NCI-H187 treated with DMSO at 0.1 percent for 48 hours (cell line): ENCODE measurements around the gene TACC3.

ENCODE experiments used
- DNase-seq: peaks from one replicate; lab custom pipeline; 2025; lab: John Stamatoyannopoulos, UW

TACC3 gene

GRCh38 chr4:1746919-1747602, 25.7 kb downstream of the TACC3 start:
- no peak for DNase-seq

GRCh38 chr4:1747603-1747967, 26.3 kb downstream of the TACC3 start:
- DNase-seq: no peak

GRCh38 chr4:1748465-1748995, 27.2 kb downstream of the TACC3 start:
- peak; percentile 9 for DNase-seq

- no peak for DNase-seq
Observed at GRCh38 chr4:1749370-1749769, 28.0 kb downstream of the TACC3 start.

- no peak for DNase-seq
Observed at GRCh38 chr4:1749826-1750225, 28.5 kb downstream of the TACC3 start.

GRCh38 chr4:1750381-1751154, 29.2 kb downstream of the TACC3 start:
- DNase-seq: no peak

GRCh38 chr4:1751155-1751918, 30.0 kb downstream of the TACC3 start:
- DNase-seq: no peak

- DNase-seq: no peak
Observed at GRCh38 chr4:1751919-1752283, 30.6 kb downstream of the TACC3 start.

GRCh38 chr4:1752284-1753041, 31.1 kb downstream of the TACC3 start:
- no peak for DNase-seq

GRCh38 chr4:1753294-1753696, 32.0 kb downstream of the TACC3 start:
- DNase-seq: no peak

GRCh38 chr4:1753697-1754311, 32.5 kb downstream of the TACC3 start:
- DNase-seq: no peak

GRCh38 chr4:1754336-1754735, 33.0 kb downstream of the TACC3 start:
- DNase-seq: no peak

- no peak for DNase-seq
Observed at GRCh38 chr4:1755297-1755696, 34.0 kb downstream of the TACC3 start.

- DNase-seq: no peak
Observed at GRCh38 chr4:1756079-1756478, 34.8 kb downstream of the TACC3 start.

GRCh38 chr4:1756893-1757779, 35.8 kb downstream of the TACC3 start:
- DNase-seq: no peak

GRCh38 chr4:1757836-1758235, 36.5 kb downstream of the TACC3 start:
- DNase-seq: no peak

- no peak for DNase-seq
Observed at GRCh38 chr4:1758306-1759121, 37.2 kb downstream of the TACC3 start.

- no peak for DNase-seq
Observed at GRCh38 chr4:1759170-1759817, 38.0 kb downstream of the TACC3 start.

GRCh38 chr4:1759818-1760223, 38.5 kb downstream of the TACC3 start:
- no peak for DNase-seq
